Hepatic stellate cell (primary cell): ENCODE measurements around the gene TRAF1.

ENCODE experiments used
- DNase-seq: peaks from one replicate; pipeline ENCODE4 v3.0.0; 2011; ENCODE audit warnings: low spot score

The TRAF1 gene

GRCh38 chr9:120924698-120925534 is 1.7 kb downstream of the TRAF1 start:
- no peak for DNase-seq

GRCh38 chr9:120923620-120924328 is 2.8 kb downstream of the TRAF1 start:
- no peak for DNase-seq

GRCh38 chr9:120922404-120923195 is 4.0 kb downstream of the TRAF1 start:
- no peak for DNase-seq

GRCh38 chr9:120921661-120922181 is 4.9 kb downstream of the TRAF1 start:
- DNase-seq: no peak

- DNase-seq: no peak
Observed at GRCh38 chr9:120920806-120921178, 5.8 kb downstream of the TRAF1 start.

- no peak for DNase-seq
Observed at GRCh38 chr9:120919843-120920805, 6.5 kb downstream of the TRAF1 start.

GRCh38 chr9:120918931-120919842 is 7.4 kb downstream of the TRAF1 start:
- DNase-seq: no peak

GRCh38 chr9:120917929-120918762 is 8.4 kb downstream of the TRAF1 start:
- DNase-seq: no peak

- DNase-seq: no peak
Observed at GRCh38 chr9:120916991-120917880, 9.4 kb downstream of the TRAF1 start.

GRCh38 chr9:120916588-120916987 is 10.0 kb downstream of the TRAF1 start:
- DNase-seq: no peak

GRCh38 chr9:120915854-120916470 is 10.6 kb downstream of the TRAF1 start:
- no peak for DNase-seq

GRCh38 chr9:120914953-120915352 is 11.6 kb downstream of the TRAF1 start:
- DNase-seq: no peak

- DNase-seq: no peak
Observed at GRCh38 chr9:120914396-120914795, 12.2 kb downstream of the TRAF1 start.

- no peak for DNase-seq
Observed at GRCh38 chr9:120913647-120914264, 12.8 kb downstream of the TRAF1 start.

GRCh38 chr9:120912958-120913646 is 13.5 kb downstream of the TRAF1 start:
- no peak for DNase-seq

GRCh38 chr9:120911295-120911837 is 15.2 kb downstream of the TRAF1 start:
- no peak for DNase-seq
